H9 (cell line): ENCODE measurements around the gene CFAP61. TPM values are rescaled to one million over a fixed set of nuclear protein-coding genes. Genes with fewer than 3 reads are reported as not detected.

ENCODE experiments used
- DNase-seq: peaks from one replicate; pipeline ENCODE4 v3.0.0-alpha.2; 2017
- H2AFZ ChIP-seq: one replicate; pipeline ENCODE4 v1.6.1; 2013; ENCODE audit warnings: mild to moderate bottlenecking, low read length, control low read depth, moderate library complexity
- H2AK5ac ChIP-seq: 2 replicates; pipeline ENCODE4 v1.6.1; 2013; ENCODE audit warnings: low read length, control low read depth, mixed read lengths; ENCODE audit not compliant: insufficient read length
- H2BK120ac ChIP-seq: one replicate; pipeline ENCODE4 v1.6.1; 2013; ENCODE audit warnings: low read depth, mild to moderate bottlenecking, low read length, control low read depth, inconsistent platforms; ENCODE audit not compliant: poor library complexity, severe bottlenecking
- H2BK12ac ChIP-seq: 2 replicates; pipeline ENCODE4 v1.6.1; 2013; ENCODE audit warnings: low read length, control low read depth, mixed read lengths, low read depth; ENCODE audit not compliant: insufficient read length
- H2BK15ac ChIP-seq: 2 replicates; pipeline ENCODE4 v1.6.1; 2013; ENCODE audit warnings: low read depth, low read length, control low read depth
- H2BK20ac ChIP-seq: one replicate; pipeline ENCODE4 v1.6.1; 2013; ENCODE audit warnings: low read depth, mild to moderate bottlenecking, low read length, control low read depth, inconsistent platforms; ENCODE audit not compliant: poor library complexity, severe bottlenecking
- H2BK5ac ChIP-seq: 2 replicates; pipeline ENCODE4 v1.6.1; 2013; ENCODE audit warnings: low read length, control low read depth, mixed read lengths; ENCODE audit not compliant: insufficient read length
- H3K14ac ChIP-seq: 2 replicates; pipeline ENCODE4 v1.6.1; 2013; ENCODE audit warnings: low read length, control low read depth; ENCODE audit not compliant: insufficient read depth
- H3K18ac ChIP-seq: 2 replicates; pipeline ENCODE4 v1.6.1; 2013; ENCODE audit warnings: low read depth, mild to moderate bottlenecking, mixed read lengths, low read length, control low read depth; ENCODE audit not compliant: insufficient read length
- H3K23ac ChIP-seq: 2 replicates; pipeline ENCODE4 v1.6.1; 2013; ENCODE audit warnings: low read length, control low read depth, mixed read lengths, low read depth; ENCODE audit not compliant: insufficient read length
- H3K23me2 ChIP-seq: 2 replicates; pipeline ENCODE4 v1.6.1; 2013; ENCODE audit warnings: low read depth, mild to moderate bottlenecking, mixed read lengths, low read length, control low read depth; ENCODE audit not compliant: insufficient read length, poor library complexity, severe bottlenecking
- H3K27ac ChIP-seq: 2 replicates; pipeline ENCODE4 v1.5.1; 2013; ENCODE audit warnings: low read length, control low read depth, mixed read lengths, low read depth; ENCODE audit not compliant: insufficient read length
- H3K27me3 ChIP-seq: 2 replicates; pipeline ENCODE4 v1.6.1; 2013; ENCODE audit warnings: low read length, control low read depth, inconsistent platforms; ENCODE audit not compliant: insufficient read depth
- H3K4ac ChIP-seq: 2 replicates; pipeline ENCODE4 v1.6.1; 2013; ENCODE audit warnings: low read depth, mild to moderate bottlenecking, control low read depth, inconsistent platforms, low read length, moderate library complexity
- H3K4me1 ChIP-seq: 2 replicates; pipeline ENCODE4 v1.6.1; 2013; ENCODE audit warnings: low read length, control low read depth, inconsistent platforms; ENCODE audit not compliant: insufficient read depth
- H3K4me2 ChIP-seq: 2 replicates; pipeline ENCODE4 v1.6.1; 2013; ENCODE audit warnings: low read length, control low read depth, mixed read lengths; ENCODE audit not compliant: insufficient read length, insufficient read depth
- H3K56ac ChIP-seq: 2 replicates; pipeline ENCODE4 v1.6.1; 2013; ENCODE audit warnings: low read depth, mild to moderate bottlenecking, mixed read lengths, low read length, control low read depth; ENCODE audit not compliant: insufficient read length
- H3K79me1 ChIP-seq: 2 replicates; pipeline ENCODE4 v1.6.1; 2013; ENCODE audit warnings: low read depth, mild to moderate bottlenecking, moderate library complexity, low read length, control low read depth, inconsistent platforms; ENCODE audit not compliant: insufficient read depth, poor library complexity, severe bottlenecking
- H3K79me2 ChIP-seq: 2 replicates; pipeline ENCODE4 v1.6.1; 2013; ENCODE audit warnings: low read length, control low read depth, inconsistent platforms; ENCODE audit not compliant: insufficient read depth
- H3K9ac ChIP-seq: 2 replicates; pipeline ENCODE4 v1.6.1; 2013; ENCODE audit warnings: low read length, control low read depth, mixed read lengths; ENCODE audit not compliant: insufficient read length; ENCODE audit errors: extremely low read depth
- H3K9me3 ChIP-seq: one replicate; pipeline ENCODE4 v1.6.1; 2013; ENCODE audit warnings: low read depth, low read length, inconsistent platforms; ENCODE audit not compliant: control insufficient read depth
- H3T11ph ChIP-seq: one replicate; pipeline ENCODE4 v1.6.1; 2013; ENCODE audit warnings: mild to moderate bottlenecking, low read length, control low read depth, inconsistent platforms
- H4K20me1 ChIP-seq: one replicate; pipeline ENCODE4 v1.6.1; 2013; ENCODE audit not compliant: control insufficient read depth, insufficient read length, insufficient read depth
- H4K5ac ChIP-seq: 2 replicates; pipeline ENCODE4 v1.6.1; 2013; ENCODE audit warnings: low read depth, mild to moderate bottlenecking, mixed read lengths, low read length, control low read depth; ENCODE audit not compliant: insufficient read length
- H4K8ac ChIP-seq: replicated peaks from 2 replicates; pipeline ENCODE4 v1.6.1; 2013; ENCODE audit warnings: low read length, control low read depth, mixed read lengths, low read depth; ENCODE audit not compliant: insufficient read length
- H4K91ac ChIP-seq: 2 replicates; pipeline ENCODE4 v1.6.1; 2013; ENCODE audit warnings: low read depth, mild to moderate bottlenecking, moderate library complexity, mixed read lengths, low read length, control low read depth; ENCODE audit not compliant: insufficient read length
- H3K27ac Mint-ChIP-seq, 3 experiments: 2 replicates in 2 of 3; 3 replicates in 1 of 3; pipeline ENCODE4 v1.8.0; 2020 to 2021; ENCODE audit warnings: mixed read lengths in 3 of 3, mild to moderate bottlenecking in 1 of 3, moderate library complexity in 1 of 3
- H3K27me3 Mint-ChIP-seq: 2 replicates; pipeline ENCODE4 v1.8.0; 2021; ENCODE audit warnings: low read depth, mild to moderate bottlenecking, moderate library complexity, mixed read lengths
- H3K36me3 Mint-ChIP-seq, 3 experiments: 2 replicates in 2 of 3; 3 replicates in 1 of 3; pipeline ENCODE4 v1.8.0; 2020 to 2021; ENCODE audit warnings: low read depth in 3 of 3, mixed read lengths in 3 of 3; ENCODE audit not compliant: insufficient read depth in 1 of 3
- H3K4me1 Mint-ChIP-seq, 2 experiments: 2 replicates each; pipeline ENCODE4 v1.8.0; 2020; ENCODE audit warnings: mixed read lengths in 2 of 2
- H3K4me3 Mint-ChIP-seq, 2 experiments: 2 replicates in 1 of 2; 3 replicates in 1 of 2; pipeline ENCODE4 v1.8.0; 2020 to 2021; ENCODE audit warnings: mild to moderate bottlenecking in 2 of 2, mixed read lengths in 2 of 2, moderate library complexity in 1 of 2
- H3K9me3 Mint-ChIP-seq, 2 experiments: 2 replicates in 1 of 2; 3 replicates in 1 of 2; pipeline ENCODE4 v1.8.0; 2020; ENCODE audit warnings: mild to moderate bottlenecking in 2 of 2, mixed read lengths in 2 of 2, moderate library complexity in 1 of 2
- WGBS: extraction: QIAGEN DNeasy Blood & Tissue Kit; methylation state at CpG from one replicate; pipeline ENCODE4 v1.1.7; 2013; ENCODE audit warnings: missing lambda C conversion rate, low lambda C conversion rate, mixed read lengths; ENCODE audit not compliant: insufficient read length; ENCODE audit errors: extremely low coverage; 5-methylcytosine and 5-hydroxymethylcytosine counted together
- total RNA-seq: library from RNA; stranded (reverse); gene quantifications from 2 replicates; pipeline ENCODE4 v1.2.1, GENCODE V29; 2021
- TF ChIP-seq, protein P1 (sequence below): fragments of 200-600 bp; sonication (generic); conservative IDR thresholded peaks from 3 replicates; pipeline ENCODE4 v1.8.0; 2021; ENCODE audit warnings: antibody characterized with exemption, mild to moderate bottlenecking

CFAP61 gene
- total RNA-seq, 1 experiment from 2014 or later = 0.44 TPM

DNA sequence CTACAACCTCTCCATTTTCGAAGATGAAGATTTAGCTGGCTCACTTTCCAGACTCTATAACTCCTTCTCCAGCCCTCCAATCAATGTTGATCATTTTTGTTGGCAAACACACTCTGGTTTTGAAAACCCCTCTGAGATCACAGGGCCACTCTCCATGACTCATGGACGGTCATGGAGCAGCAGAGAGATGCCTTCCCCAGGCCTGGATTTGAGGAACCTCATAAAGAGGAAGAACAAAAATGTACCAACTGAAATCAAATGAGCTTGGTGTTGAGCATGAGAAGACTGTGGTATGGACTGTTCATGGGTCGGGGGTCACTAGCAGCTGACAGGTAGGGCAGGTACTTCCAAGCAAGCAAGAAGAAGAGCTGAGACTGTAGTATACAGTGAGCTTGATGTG, 202.8 kb downstream of the CFAP61 start:
- no peak overlapping the region for H2BK12ac ChIP-seq
- H3K9me3 Mint-ChIP-seq = no peaks in the 10 kb centered on the region
- H3K23ac ChIP-seq = no peak overlapping the region

More for the DNA sequence above, 202.8 kb downstream of the CFAP61 start:
- Histone ChIP-seq H3K4ac (no peak overlapping the region), H2BK20ac (no peak overlapping the region), H3K27me3 (no peaks in the 10 kb centered on the region), H2AFZ (no peak overlapping the region), H3K23me2 (no peaks in the 10 kb centered on the region), H2BK5ac (no peak overlapping the region), H2BK120ac (no peak overlapping the region), H3K4me1 (no peaks in the 10 kb centered on the region), H2AK5ac (no peak overlapping the region), H3K18ac (no peak overlapping the region), H3K56ac (no peak overlapping the region), H3K79me1 (no peaks in the 10 kb centered on the region), H3K14ac (no peak overlapping the region), H4K91ac (no peak overlapping the region), H3K9ac (no peak overlapping the region), H3K79me2 (no peaks in the 10 kb centered on the region), H4K5ac (no peak overlapping the region), H4K8ac (no peak overlapping the region), H2BK15ac (no peak overlapping the region), H3T11ph (no peak overlapping the region), H3K27ac (no peak overlapping the region), H4K20me1 (no peaks in the 10 kb centered on the region), H3K9me3 (no peaks in the 10 kb centered on the region), H3K4me2 (no peak overlapping the region)
- no CpG with 5 or more reads among the region's 3 CpGs for WGBS
- DNase-seq = no peak
- Mint-ChIP-seq H3K27me3 (no peaks in the 10 kb centered on the region; the same call in none of the 2 replicates), H3K4me3 (no peak overlapping the region), H3K36me3 (no peaks in the 10 kb centered on the region), H3K27ac (no peak overlapping the region), H3K4me1 (peaks cover 4 to 8% of the 10 kb centered on the region in 2 experiments)
- TF ChIP-seq, protein P1, sequence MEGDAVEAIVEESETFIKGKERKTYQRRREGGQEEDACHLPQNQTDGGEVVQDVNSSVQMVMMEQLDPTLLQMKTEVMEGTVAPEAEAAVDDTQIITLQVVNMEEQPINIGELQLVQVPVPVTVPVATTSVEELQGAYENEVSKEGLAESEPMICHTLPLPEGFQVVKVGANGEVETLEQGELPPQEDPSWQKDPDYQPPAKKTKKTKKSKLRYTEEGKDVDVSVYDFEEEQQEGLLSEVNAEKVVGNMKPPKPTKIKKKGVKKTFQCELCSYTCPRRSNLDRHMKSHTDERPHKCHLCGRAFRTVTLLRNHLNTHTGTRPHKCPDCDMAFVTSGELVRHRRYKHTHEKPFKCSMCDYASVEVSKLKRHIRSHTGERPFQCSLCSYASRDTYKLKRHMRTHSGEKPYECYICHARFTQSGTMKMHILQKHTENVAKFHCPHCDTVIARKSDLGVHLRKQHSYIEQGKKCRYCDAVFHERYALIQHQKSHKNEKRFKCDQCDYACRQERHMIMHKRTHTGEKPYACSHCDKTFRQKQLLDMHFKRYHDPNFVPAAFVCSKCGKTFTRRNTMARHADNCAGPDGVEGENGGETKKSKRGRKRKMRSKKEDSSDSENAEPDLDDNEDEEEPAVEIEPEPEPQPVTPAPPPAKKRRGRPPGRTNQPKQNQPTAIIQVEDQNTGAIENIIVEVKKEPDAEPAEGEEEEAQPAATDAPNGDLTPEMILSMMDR = no peak
